ENCODE data around the gene DLGAP3. TPM values are rescaled to one million over a fixed set of nuclear protein-coding genes. Genes with fewer than 3 reads are reported as not detected.

Gene DLGAP3
- polyA plus RNA-seq, 4 donors: 0.18 to 0.39 (median 0.27) TPM; not detected in 1

GRCh38 chr1:34905098-34905459 is 24.4 kb downstream of the DLGAP3 start:
- FAIRE-seq (no peak), DNase-seq (no peak)
- Histone ChIP-seq H3K4me3 (ENCODE audit: low read depth in 1 of 3, low read length in 3 of 3) (no peak overlapping the region), H3K36me3 (ENCODE audit: control insufficient read depth in 3 of 3, insufficient read depth in 2 of 3, low read depth in 1 of 3, low read length in 3 of 3) (no peaks in the 10 kb centered on the region), H3K4me1 (ENCODE audit: control insufficient read depth in 3 of 3, insufficient read depth in 2 of 3, low read depth in 1 of 3, low read length in 2 of 3) (no peaks in the 10 kb centered on the region), H3K27ac (ENCODE audit: low read depth in 1 of 3, low read length in 2 of 3) (no peak overlapping the region), H3K9me3 (ENCODE audit: control insufficient read depth in 2 of 2, insufficient read depth in 1 of 2, low read depth in 1 of 2, low read length in 1 of 2) (no peaks in the 10 kb centered on the region), H3K27me3 (ENCODE audit: control insufficient read depth in 3 of 3, insufficient read depth in 3 of 3, low read length in 3 of 3) (no peaks in the 10 kb centered on the region)
- WGBS, 3 donors: 81 to 84% (median 81%) methylated on average over 11 to 12 of the region's 12 CpGs

DNA sequence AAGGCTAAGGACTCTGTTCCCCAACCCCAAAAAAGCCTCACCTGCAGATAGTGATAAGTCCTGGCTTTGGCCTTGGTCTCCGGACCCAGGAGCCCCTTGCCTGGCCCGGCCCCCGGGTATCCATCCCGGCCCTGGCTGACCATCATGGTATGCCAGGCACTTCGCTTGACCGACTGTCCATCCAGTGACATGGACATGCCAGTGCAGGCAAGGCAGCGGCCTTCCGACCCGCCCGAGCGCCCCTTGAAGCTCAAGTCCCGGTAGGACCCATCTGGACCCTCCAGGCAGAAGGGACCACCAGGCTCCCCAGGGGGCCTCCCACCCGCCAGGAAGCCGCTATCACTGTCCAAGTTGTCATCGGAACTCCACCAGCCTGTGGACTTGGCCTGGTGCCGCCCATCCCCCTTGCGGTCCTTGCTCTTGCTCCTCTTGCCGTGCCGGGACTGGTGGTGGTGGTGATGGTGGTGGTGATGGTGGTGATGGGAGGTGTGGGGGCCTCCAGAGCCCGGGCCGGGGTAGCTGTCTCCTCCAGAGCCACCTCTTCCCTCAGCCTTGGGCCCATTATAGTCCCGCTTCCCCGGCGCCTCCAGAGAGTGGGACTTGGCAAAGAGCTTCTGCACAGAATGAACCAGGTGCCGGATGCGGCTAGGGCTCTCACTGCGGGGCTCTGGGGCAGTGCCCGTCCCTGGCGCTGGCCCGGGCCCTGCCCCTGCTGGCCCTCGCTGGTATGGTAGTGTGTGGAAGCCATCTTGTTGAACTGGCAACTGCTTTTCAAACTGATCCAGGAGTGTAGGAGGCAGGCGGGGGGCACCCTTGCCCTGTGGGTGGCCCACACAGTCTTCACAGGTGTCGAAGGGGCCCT is 25.0 kb downstream of the DLGAP3 start:
- no peak overlapping the region for H3K27ac ChIP-seq (ENCODE audit: low read depth in 1 of 3, low read length in 2 of 3)
- no peaks in the 10 kb centered on the region for H3K4me1 ChIP-seq (ENCODE audit: control insufficient read depth in 3 of 3, insufficient read depth in 2 of 3, low read depth in 1 of 3, low read length in 2 of 3)
- FAIRE-seq (no peak), DNase-seq (no peak)
- peaks cover 0 to under 1% (median 0%) of the 10 kb centered on the region in 3 donors for H3K27me3 ChIP-seq (ENCODE audit: control insufficient read depth in 3 of 3, insufficient read depth in 3 of 3, low read length in 3 of 3)
- H3K4me3 ChIP-seq (ENCODE audit: low read depth in 1 of 3, low read length in 3 of 3): no peak overlapping the region
- no peaks in the 10 kb centered on the region for H3K36me3 ChIP-seq (ENCODE audit: control insufficient read depth in 3 of 3, insufficient read depth in 2 of 3, low read depth in 1 of 3, low read length in 3 of 3)
- 80 to 90% (median 86%) methylated on average over 30 to 33 of the region's 33 CpGs for WGBS, 3 donors
- no peaks in the 10 kb centered on the region for H3K9me3 ChIP-seq (ENCODE audit: control insufficient read depth in 2 of 2, insufficient read depth in 1 of 2, low read depth in 1 of 2, low read length in 1 of 2)

GRCh38 chr1:34901919-34902318 is 27.5 kb downstream of the DLGAP3 start:
- no peaks in the 10 kb centered on the region for H3K36me3 ChIP-seq (ENCODE audit: control insufficient read depth in 3 of 3, insufficient read depth in 2 of 3, low read depth in 1 of 3, low read length in 3 of 3)
- no peak overlapping the region for H3K4me3 ChIP-seq (ENCODE audit: low read depth in 1 of 3, low read length in 3 of 3)
- peaks cover 0 to 2% (median 0%) of the 10 kb centered on the region in 3 donors for H3K27me3 ChIP-seq (ENCODE audit: control insufficient read depth in 3 of 3, insufficient read depth in 3 of 3, low read length in 3 of 3)
- WGBS, 3 donors: 68 to 72% (median 69%) methylated on average over 7 of the region's 7 CpGs
- no peaks in the 10 kb centered on the region for H3K9me3 ChIP-seq (ENCODE audit: control insufficient read depth in 2 of 2, insufficient read depth in 1 of 2, low read depth in 1 of 2, low read length in 1 of 2)
- no peaks in the 10 kb centered on the region for H3K4me1 ChIP-seq (ENCODE audit: control insufficient read depth in 3 of 3, insufficient read depth in 2 of 3, low read depth in 1 of 3, low read length in 2 of 3)
- DNase-seq (no peak), FAIRE-seq (no peak)
- H3K27ac ChIP-seq (ENCODE audit: low read depth in 1 of 3, low read length in 2 of 3): no peak overlapping the region

DNA sequence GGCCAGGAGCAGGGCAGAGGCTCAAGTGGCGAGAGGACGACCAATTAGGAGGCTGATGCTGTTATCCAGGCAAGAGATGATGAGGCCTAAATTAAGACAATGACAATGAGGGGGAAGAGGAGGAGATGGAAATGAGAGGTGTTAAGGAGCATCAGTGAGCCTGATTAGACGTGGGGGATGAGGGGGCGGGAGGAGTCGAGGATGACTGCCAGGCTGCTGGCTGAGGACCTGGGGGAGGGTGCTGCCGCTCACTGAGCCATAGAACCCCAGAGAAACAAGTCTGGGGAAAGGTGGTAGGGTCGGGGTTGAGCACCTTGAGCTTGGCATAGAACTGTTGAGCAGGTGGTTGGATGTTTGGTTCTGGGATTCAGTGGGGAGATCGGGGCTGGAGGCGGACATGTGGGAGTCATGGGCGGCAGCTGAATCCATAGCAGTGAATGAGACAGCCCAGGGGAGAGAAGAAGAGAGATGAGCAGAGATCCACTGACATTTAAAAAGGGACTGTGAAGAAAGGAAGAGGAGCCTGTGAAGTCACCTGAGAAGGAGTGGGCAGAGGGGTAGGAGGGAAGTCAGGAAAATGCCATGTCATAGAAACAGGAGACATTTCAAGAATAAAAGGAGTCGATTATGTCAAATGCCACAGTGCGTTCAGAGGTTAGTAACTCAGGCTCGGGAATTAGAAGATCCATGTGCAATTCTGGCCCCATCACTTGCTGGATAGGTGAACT is 28.5 kb downstream of the DLGAP3 start:
- Histone ChIP-seq H3K9me3 (ENCODE audit: control insufficient read depth in 2 of 2, insufficient read depth in 1 of 2, low read depth in 1 of 2, low read length in 1 of 2) (no peaks in the 10 kb centered on the region), H3K27ac (ENCODE audit: low read depth in 1 of 3, low read length in 2 of 3) (no peak overlapping the region), H3K36me3 (ENCODE audit: control insufficient read depth in 3 of 3, insufficient read depth in 2 of 3, low read depth in 1 of 3, low read length in 3 of 3) (no peaks in the 10 kb centered on the region), H3K27me3 (ENCODE audit: control insufficient read depth in 3 of 3, insufficient read depth in 3 of 3, low read length in 3 of 3) (peaks cover 0 to 2% (median 0%) of the 10 kb centered on the region in 3 donors), H3K4me3 (ENCODE audit: low read depth in 1 of 3, low read length in 3 of 3) (no peak overlapping the region), H3K4me1 (ENCODE audit: control insufficient read depth in 3 of 3, insufficient read depth in 2 of 3, low read depth in 1 of 3, low read length in 2 of 3) (no peaks in the 10 kb centered on the region)
- WGBS, 3 donors: 66 to 70% (median 68%) methylated on average over 13 of the region's 13 CpGs
- no peak for FAIRE-seq
- DNase-seq: no peak

DNA sequence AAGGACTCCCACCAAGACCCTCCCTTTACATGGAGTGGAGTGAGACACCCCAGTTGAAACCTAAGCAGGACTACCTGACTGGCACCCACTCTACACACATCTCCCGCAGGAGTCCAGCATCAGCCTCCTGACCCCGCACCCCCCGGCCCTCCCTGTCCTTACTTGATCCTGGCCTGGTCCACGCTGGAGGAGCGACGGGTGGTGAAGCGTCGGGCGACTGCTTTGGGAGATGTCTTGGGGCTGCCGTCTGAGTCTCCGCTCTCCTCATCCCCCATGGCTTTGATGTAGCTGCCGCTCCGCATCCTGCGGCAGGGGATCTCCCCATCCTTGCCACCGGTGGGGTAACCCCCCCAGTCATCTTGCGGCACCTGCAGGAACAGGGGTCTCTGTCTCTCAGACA is 29.5 kb downstream of the DLGAP3 start:
- Histone ChIP-seq H3K27ac (ENCODE audit: low read depth in 1 of 3, low read length in 2 of 3) (no peak overlapping the region), H3K4me1 (ENCODE audit: control insufficient read depth in 3 of 3, insufficient read depth in 2 of 3, low read depth in 1 of 3, low read length in 2 of 3) (no peaks in the 10 kb centered on the region), H3K36me3 (ENCODE audit: control insufficient read depth in 3 of 3, insufficient read depth in 2 of 3, low read depth in 1 of 3, low read length in 3 of 3) (no peaks in the 10 kb centered on the region), H3K4me3 (ENCODE audit: low read depth in 1 of 3, low read length in 3 of 3) (no peak overlapping the region), H3K9me3 (ENCODE audit: control insufficient read depth in 2 of 2, insufficient read depth in 1 of 2, low read depth in 1 of 2, low read length in 1 of 2) (no peaks in the 10 kb centered on the region), H3K27me3 (ENCODE audit: control insufficient read depth in 3 of 3, insufficient read depth in 3 of 3, low read length in 3 of 3) (peaks cover 0 to 2% (median 0%) of the 10 kb centered on the region in 3 donors)
- FAIRE-seq (no peak), DNase-seq (no peak)
- 91 to 96% (median 96%) methylated on average over 15 to 16 of the region's 16 CpGs for WGBS, 3 donors

DNA sequence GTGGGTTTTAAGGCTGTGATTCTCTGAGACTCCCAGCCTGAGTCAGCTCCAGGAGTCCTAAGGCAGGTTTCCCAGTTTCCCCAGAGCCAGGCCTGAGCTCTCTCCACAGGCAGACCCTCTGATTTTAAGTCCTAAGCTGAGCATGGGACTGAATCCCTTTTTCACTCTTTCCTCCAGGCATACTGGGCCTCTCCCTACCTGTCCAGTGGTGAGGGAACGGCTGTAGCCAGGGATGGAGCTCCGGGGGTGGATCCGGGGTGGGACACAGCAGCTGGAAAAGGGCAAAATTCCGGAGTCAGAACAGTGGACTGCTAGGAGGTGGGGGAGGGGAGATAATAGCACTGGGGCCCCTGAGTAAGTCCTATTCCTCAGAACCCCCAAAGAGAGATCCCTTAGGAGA is 30.0 kb downstream of the DLGAP3 start:
- DNase-seq (no peak), FAIRE-seq (no peak)
- 80 to 82% (median 80%) methylated on average over 4 of the region's 4 CpGs for WGBS, 3 donors
- Histone ChIP-seq H3K9me3 (ENCODE audit: control insufficient read depth in 2 of 2, insufficient read depth in 1 of 2, low read depth in 1 of 2, low read length in 1 of 2) (no peaks in the 10 kb centered on the region), H3K36me3 (ENCODE audit: control insufficient read depth in 3 of 3, insufficient read depth in 2 of 3, low read depth in 1 of 3, low read length in 3 of 3) (no peaks in the 10 kb centered on the region), H3K27ac (ENCODE audit: low read depth in 1 of 3, low read length in 2 of 3) (no peak overlapping the region), H3K27me3 (ENCODE audit: control insufficient read depth in 3 of 3, insufficient read depth in 3 of 3, low read length in 3 of 3) (peaks cover 0 to 2% (median 0%) of the 10 kb centered on the region in 3 donors), H3K4me1 (ENCODE audit: control insufficient read depth in 3 of 3, insufficient read depth in 2 of 3, low read depth in 1 of 3, low read length in 2 of 3) (no peaks in the 10 kb centered on the region), H3K4me3 (ENCODE audit: low read depth in 1 of 3, low read length in 3 of 3) (no peak overlapping the region)

DNA sequence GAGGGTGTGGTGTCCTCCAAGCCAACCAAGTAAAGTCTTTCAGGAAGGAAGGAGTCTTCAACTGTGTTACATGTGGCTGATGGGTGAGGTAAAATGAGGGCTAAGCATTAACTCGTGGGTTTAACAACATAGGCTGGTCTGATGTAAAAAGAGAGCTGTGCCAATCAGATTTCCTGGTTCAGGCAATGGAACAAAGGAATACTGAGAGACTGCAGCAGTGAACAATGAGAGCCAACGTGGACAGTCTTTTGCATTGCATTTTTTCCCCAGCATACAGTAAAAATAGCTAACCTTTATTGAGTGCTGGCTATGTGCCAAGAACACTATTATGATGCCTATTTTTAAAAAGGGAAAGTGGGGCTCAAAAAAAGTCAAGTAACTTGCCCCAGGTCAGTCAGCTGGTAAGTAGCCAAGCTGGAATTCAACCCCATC is 31.1 kb downstream of the DLGAP3 start:
- H3K4me1 ChIP-seq (ENCODE audit: control insufficient read depth in 3 of 3, insufficient read depth in 2 of 3, low read depth in 1 of 3, low read length in 2 of 3): no peaks in the 10 kb centered on the region
- no peak for FAIRE-seq
- peaks cover 0 to 2% of the 10 kb centered on the region in 2 donors for H3K9me3 ChIP-seq (ENCODE audit: control insufficient read depth in 2 of 2, insufficient read depth in 1 of 2, low read depth in 1 of 2, low read length in 1 of 2)
- no peaks in the 10 kb centered on the region for H3K36me3 ChIP-seq (ENCODE audit: control insufficient read depth in 3 of 3, insufficient read depth in 2 of 3, low read depth in 1 of 3, low read length in 3 of 3)
- H3K27ac ChIP-seq (ENCODE audit: low read depth in 1 of 3, low read length in 2 of 3): no peak overlapping the region
- 4 to 12% (median 9%) methylated on average over 2 of the region's 2 CpGs for WGBS, 3 donors
- no peak for DNase-seq
- peaks cover 0 to 2% (median 0%) of the 10 kb centered on the region in 3 donors for H3K27me3 ChIP-seq (ENCODE audit: control insufficient read depth in 3 of 3, insufficient read depth in 3 of 3, low read length in 3 of 3)
- no peak overlapping the region for H3K4me3 ChIP-seq (ENCODE audit: low read depth in 1 of 3, low read length in 3 of 3)

- H3K4me1 ChIP-seq (ENCODE audit: control insufficient read depth in 3 of 3, insufficient read depth in 2 of 3, low read depth in 1 of 3, low read length in 2 of 3): no peaks in the 10 kb centered on the region
- H3K27ac ChIP-seq (ENCODE audit: low read depth in 1 of 3, low read length in 2 of 3): no peak overlapping the region
- peaks cover 0 to 2% (median 0%) of the 10 kb centered on the region in 3 donors for H3K27me3 ChIP-seq (ENCODE audit: control insufficient read depth in 3 of 3, insufficient read depth in 3 of 3, low read length in 3 of 3)
- H3K4me3 ChIP-seq (ENCODE audit: low read depth in 1 of 3, low read length in 3 of 3): no peak overlapping the region
- FAIRE-seq (no peak), DNase-seq (no peak)
- H3K36me3 ChIP-seq (ENCODE audit: control insufficient read depth in 3 of 3, insufficient read depth in 2 of 3, low read depth in 1 of 3, low read length in 3 of 3): no peaks in the 10 kb centered on the region
- WGBS, 3 donors: 45 to 62% (median 58%) methylated on average over 1 of the region's 1 CpG
- H3K9me3 ChIP-seq (ENCODE audit: control insufficient read depth in 2 of 2, insufficient read depth in 1 of 2, low read depth in 1 of 2, low read length in 1 of 2): peaks cover 0 to 10% of the 10 kb centered on the region in 2 donors
Measured at GRCh38 chr1:34896612-34897011, 32.8 kb downstream of the DLGAP3 start.

Data from small intestine (tissue), 7 donors.